SU-DHL-6 (cell line): ENCODE results near the gene HIRIP3.

Experiments used
- CTCF ChIP-seq: fragments of 200-600 bp; sonication (generic); IDR thresholded peaks from one replicate; pipeline ENCODE4 v1.5.1; 2017; ENCODE audit warnings: antibody characterized with exemption, mild to moderate bottlenecking, low read length, moderate library complexity; ENCODE audit not compliant: insufficient read depth, poor library complexity, severe bottlenecking
- EZH2phosphoT487 ChIP-seq: fragments of 200-600 bp; sonication (generic), shearing (Covaris generic); conservative IDR thresholded peaks from 2 replicates; pipeline ENCODE4 v1.6.1; 2018; ENCODE audit warnings: mild to moderate bottlenecking, antibody characterized with exemption, low read length, moderate library complexity, mixed read lengths

- TF ChIP-seq CTCF = no peak
- no peak for TF ChIP-seq EZH2phosphoT487
Observed at GRCh38 chr16:29991571-29991904, 3.9 kb downstream of the HIRIP3 start.
